Measurements from ENCODE around the gene SAE1.

GRCh38 chr19:47230054-47230920, 99.7 kb downstream of the SAE1 start:
- TF ChIP-seq POLR2A (IDR thresholded peaks at IDR 0.05) (no peak), POLR2AphosphoS5 (IDR thresholded peaks at IDR 0.05) (no peak)
- TF ChIP-seq, protein P1, sequence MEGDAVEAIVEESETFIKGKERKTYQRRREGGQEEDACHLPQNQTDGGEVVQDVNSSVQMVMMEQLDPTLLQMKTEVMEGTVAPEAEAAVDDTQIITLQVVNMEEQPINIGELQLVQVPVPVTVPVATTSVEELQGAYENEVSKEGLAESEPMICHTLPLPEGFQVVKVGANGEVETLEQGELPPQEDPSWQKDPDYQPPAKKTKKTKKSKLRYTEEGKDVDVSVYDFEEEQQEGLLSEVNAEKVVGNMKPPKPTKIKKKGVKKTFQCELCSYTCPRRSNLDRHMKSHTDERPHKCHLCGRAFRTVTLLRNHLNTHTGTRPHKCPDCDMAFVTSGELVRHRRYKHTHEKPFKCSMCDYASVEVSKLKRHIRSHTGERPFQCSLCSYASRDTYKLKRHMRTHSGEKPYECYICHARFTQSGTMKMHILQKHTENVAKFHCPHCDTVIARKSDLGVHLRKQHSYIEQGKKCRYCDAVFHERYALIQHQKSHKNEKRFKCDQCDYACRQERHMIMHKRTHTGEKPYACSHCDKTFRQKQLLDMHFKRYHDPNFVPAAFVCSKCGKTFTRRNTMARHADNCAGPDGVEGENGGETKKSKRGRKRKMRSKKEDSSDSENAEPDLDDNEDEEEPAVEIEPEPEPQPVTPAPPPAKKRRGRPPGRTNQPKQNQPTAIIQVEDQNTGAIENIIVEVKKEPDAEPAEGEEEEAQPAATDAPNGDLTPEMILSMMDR (IDR thresholded peaks at IDR 0.05) = peak; percentile 84 to 91 (median 88)
